Neural progenitor cell (in vitro differentiated cells): ENCODE measurements around the gene CHRNE.

Source experiments
- EZH2 ChIP-seq: fragments of 200-600 bp; sonication (generic); IDR thresholded peaks from 2 replicates; pipeline ENCODE4 v1.6.1; 2017; ENCODE audit warnings: antibody characterized with exemption, mild to moderate bottlenecking, moderate library complexity
- EZH2phosphoT487 ChIP-seq: fragments of 200-600 bp; sonication (generic); IDR thresholded peaks from 2 replicates; pipeline ENCODE4 v1.6.1; 2017; ENCODE audit warnings: antibody characterized with exemption
- TF ChIP-seq, protein P1 (sequence below): fragments of 200-600 bp; sonication (generic); IDR thresholded peaks from 2 replicates; pipeline ENCODE4 v1.5.1; 2017; ENCODE audit warnings: antibody characterized with exemption, mild to moderate bottlenecking

DNA sequence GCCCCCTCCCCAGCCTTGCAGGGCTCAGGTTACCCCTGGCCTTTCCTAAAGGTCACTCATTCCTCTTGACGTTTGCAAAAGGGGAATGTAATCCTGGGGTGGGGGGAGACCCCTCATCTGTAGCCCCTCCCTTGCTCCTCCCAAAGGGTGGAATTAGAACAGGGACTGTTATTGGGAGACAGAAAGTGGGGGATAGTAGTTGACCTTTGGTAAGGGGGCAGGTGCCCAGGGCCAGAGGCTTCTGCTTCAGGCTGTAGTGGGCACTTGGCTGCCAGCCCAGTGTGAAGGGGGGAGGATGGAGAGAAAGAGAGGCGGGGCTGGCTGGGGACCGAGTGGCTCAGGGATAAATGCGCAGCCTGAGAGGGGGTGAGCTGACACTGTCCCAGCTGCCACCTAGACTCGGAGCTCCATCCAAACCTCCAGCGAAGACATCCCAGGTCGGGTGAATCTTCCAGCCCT lies 47.9 kb upstream of the CHRNE start, which contains the start of gene ENO3:
- TF ChIP-seq, protein P1, sequence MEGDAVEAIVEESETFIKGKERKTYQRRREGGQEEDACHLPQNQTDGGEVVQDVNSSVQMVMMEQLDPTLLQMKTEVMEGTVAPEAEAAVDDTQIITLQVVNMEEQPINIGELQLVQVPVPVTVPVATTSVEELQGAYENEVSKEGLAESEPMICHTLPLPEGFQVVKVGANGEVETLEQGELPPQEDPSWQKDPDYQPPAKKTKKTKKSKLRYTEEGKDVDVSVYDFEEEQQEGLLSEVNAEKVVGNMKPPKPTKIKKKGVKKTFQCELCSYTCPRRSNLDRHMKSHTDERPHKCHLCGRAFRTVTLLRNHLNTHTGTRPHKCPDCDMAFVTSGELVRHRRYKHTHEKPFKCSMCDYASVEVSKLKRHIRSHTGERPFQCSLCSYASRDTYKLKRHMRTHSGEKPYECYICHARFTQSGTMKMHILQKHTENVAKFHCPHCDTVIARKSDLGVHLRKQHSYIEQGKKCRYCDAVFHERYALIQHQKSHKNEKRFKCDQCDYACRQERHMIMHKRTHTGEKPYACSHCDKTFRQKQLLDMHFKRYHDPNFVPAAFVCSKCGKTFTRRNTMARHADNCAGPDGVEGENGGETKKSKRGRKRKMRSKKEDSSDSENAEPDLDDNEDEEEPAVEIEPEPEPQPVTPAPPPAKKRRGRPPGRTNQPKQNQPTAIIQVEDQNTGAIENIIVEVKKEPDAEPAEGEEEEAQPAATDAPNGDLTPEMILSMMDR = no peak
- TF ChIP-seq EZH2phosphoT487 (no peak), EZH2 (no peak)
